GM18508 (cell line): ENCODE results near the gene C4BPB.

Source experiments
- ATAC-seq: cut with Tn5 transposase; IDR thresholded peaks from one replicate; pipeline ENCODE4 v1.9.1; 2021; ENCODE audit warnings: moderate number of reproducible peaks; ENCODE audit not compliant: insufficient read depth, unreplicated experiment

C4BPB gene

GRCh38 chr1:207129053-207129452 is 40.4 kb downstream of the C4BPB start:
- no peak for ATAC-seq

GRCh38 chr1:207130252-207131036 is 41.8 kb downstream of the C4BPB start:
- no peak for ATAC-seq

DNA sequence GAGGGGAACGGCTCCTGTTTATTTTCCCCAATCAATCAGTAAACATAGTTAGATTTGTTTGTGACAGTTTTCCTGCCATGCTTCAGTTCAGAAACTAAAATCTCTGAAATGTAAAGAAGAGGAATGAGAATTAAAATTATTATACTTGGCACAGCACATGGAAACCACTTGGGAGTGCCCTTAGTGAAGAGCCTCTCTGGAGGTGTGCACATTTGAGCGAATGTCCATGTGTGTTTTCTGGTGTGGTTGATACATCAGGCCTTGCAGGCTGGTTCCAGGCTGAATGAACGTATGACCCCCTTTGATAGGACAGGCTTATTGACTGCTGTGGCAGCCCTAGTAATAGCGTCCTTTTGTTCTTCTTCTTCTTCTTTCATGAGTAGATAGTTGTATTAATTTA is 42.5 kb downstream of the C4BPB start:
- no peak for ATAC-seq

GRCh38 chr1:207134581-207134980 is 45.9 kb downstream of the C4BPB start:
- no peak for ATAC-seq

DNA sequence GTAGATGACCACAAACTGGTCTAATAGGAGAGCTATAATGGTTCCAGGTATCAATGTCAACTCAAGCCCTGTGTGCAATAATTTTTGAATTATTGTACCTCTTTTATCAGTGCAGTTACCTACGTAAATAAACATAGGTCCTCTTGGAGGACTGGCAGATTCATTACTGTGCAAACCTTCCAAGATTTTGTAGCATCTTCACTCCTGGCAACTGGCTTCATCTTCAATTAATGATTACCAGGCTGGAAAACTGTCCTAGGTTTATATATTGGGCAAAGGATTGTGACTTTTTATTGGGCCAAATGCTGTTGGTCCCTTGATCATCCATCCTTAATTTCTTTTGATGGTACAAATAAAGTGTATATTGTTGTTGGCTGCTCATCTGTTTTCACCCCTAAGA is 51.0 kb downstream of the C4BPB start:
- ATAC-seq: no peak

GRCh38 chr1:207140536-207140935 is 51.9 kb downstream of the C4BPB start:
- no peak for ATAC-seq

- no peak for ATAC-seq
Measured at GRCh38 chr1:207145401-207146058, 56.9 kb downstream of the C4BPB start.
